ENCODE measurements around the gene LRRC37A. TPM values are rescaled to one million over a fixed set of nuclear protein-coding genes. Genes with fewer than 3 reads are reported as not detected.
"Not testable (repeated sequence)": the region's sequence is repeated elsewhere in the genome, so short reads cannot be mapped to it uniquely, and the experiment has no call there.

Gene LRRC37A
- total and polyA plus RNA-seq, 10 of the 15 experiments (the other 5 are each of a cell fraction or from before 2014, with no cell fraction given), result 0.18 to 4.0 (median 2.4) TPM

DNA sequence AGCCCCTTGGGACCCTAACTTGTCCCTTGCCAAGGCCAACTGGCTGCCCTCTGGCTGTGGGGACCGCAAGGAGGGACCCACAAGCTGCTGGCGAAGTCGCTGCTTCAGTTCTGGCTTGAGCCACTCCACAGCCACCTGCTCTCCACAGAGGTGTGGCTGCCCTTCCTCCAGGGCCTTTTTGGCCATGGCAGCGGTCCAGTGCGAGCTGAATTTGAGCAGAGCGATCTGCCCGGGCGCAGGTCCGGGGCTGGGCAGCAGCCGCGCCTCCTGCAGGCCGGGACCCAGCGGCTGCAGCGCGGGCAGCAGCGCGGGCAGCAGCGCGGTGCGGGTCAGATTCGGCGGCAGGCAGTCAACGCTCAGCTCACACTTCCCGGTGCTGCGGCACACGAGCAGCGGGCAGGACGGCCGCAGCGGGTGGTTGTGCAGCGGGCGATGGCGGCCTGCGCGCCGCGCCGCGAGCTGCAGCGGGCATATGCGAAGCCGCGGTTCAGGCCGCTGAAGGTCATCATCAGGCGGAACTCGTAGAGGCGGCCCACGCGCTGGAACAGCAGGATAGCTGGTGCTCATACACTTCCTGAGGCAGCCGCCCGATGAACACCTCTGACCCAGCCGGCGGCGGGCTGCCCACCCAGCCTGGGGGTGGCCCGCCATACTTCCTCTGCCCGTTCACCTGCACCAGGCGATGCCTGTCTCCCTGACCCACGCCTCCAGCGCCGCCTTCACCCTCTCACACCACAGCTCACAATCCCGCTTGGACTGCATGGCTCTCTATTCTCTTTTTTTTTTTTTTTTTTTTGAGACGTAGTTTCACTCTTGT lies 34.9 kb upstream of the LRRC37A start:
- H3K9ac ChIP-seq (ENCODE audit: control insufficient read depth, insufficient read depth, low read length); BruUV-seq (replicated peaks); H3K4me2 ChIP-seq (ENCODE audit: control insufficient read depth, insufficient read depth); intact Hi-C loops (cut with micrococcal nuclease; ENCODE audit: unreplicated experiment); H3K9me3 ChIP-seq (replicated peaks; ENCODE audit: control insufficient read depth, insufficient read depth, low read length); H3K36me3 ChIP-seq (ENCODE audit: control insufficient read depth in 2 of 2, insufficient read depth in 2 of 2, low read length in 1 of 2); H3K27ac ChIP-seq (ENCODE audit: control insufficient read depth, insufficient read depth); H3K27me3 ChIP-seq (replicated peaks in 1 of 2; ENCODE audit: control insufficient read depth in 2 of 2, insufficient read depth in 2 of 2, low read length in 1 of 2); H3K79me2 ChIP-seq (ENCODE audit: control insufficient read depth, insufficient read depth, low read length); DNase-seq (ENCODE audit: low read depth, low spot score); H3K4me3 ChIP-seq; H4K20me1 ChIP-seq (ENCODE audit: control insufficient read depth, insufficient read depth); H3K4me1 ChIP-seq (ENCODE audit: control insufficient read depth, insufficient read depth, low read length): not testable (repeated sequence)
- ChIA-PET RAD21 (ENCODE audit: unreplicated experiment) (interaction anchor here (0.7 kb wide), 1 partner anchor 674 kb away, joined by 3 read pairs; no protein-coding TSS in a partner anchor), CTCF (interaction anchor here (1.6 kb wide), 1 partner anchor 27 kb away, joined by 5 read pairs; no protein-coding TSS in a partner anchor), POLR2A (interaction anchor here (0.6 to 0.7 kb wide), 2 partner anchors 16 to 58 kb away, joined by 3 to 6 read pairs; no protein-coding TSS in a partner anchor), SMC1A (ENCODE audit: uncharacterized antibody, unreplicated experiment) (interaction anchor here (0.6 to 2.2 kb wide), 2 partner anchors 8 to 12 kb away, joined by 3 to 6 read pairs; no protein-coding TSS in a partner anchor)
- TF ChIP-seq YY1 (IDR thresholded peaks at IDR 0.05; ENCODE audit: low read depth, low read length), result 0 out of 2 replicates have a peak, but pooled peaks have one; percentile 20
- ATAC-seq (peak; percentile 74), FAIRE-seq (peak; percentile 66)
- 8% methylated on average over 50 of the region's 62 CpGs for WGBS (ENCODE audit: insufficient coverage, insufficient replicate concordance, low lambda C conversion rate, missing lambda C conversion rate)
- in situ Hi-C loops (cut with MboI), result loop anchor here (10.0 to 25.0 kb wide), 2 partner anchors 575 to 673 kb away; no protein-coding TSS in a partner anchor
- peak overlapping the region; percentile 45 for H2AFZ ChIP-seq (ENCODE audit: control insufficient read depth, low read depth, low read length)

DNA sequence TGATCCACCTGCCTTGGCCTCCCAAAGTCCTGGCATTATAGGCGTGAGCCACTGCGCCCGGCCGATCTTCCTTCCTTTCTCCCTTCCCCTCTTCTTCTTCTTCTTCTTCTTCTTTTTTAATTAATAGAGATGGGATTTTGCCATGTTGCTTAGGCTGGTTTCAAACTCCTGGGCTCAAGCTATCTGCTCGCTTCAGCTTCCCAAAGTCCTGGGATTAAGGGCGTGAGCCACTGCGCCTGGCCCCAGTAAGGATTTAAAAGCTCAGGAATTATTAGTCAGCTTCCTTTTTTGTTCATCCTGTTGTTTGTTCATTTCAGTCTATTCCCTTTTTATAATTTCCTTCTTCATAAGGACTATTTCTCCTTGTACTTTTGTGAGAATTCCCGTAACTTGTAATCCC lies 32.7 kb upstream of the LRRC37A start:
- in situ Hi-C loops (cut with MboI) (loop anchor here (25.0 kb wide), 1 partner anchor 675 kb away; no protein-coding TSS in a partner anchor), intact Hi-C loops (cut with micrococcal nuclease; ENCODE audit: unreplicated experiment) (no loop called here)
- ATAC-seq, result no peak
- Histone ChIP-seq H3K27me3 (replicated peaks in 1 of 2; ENCODE audit: control insufficient read depth in 2 of 2, insufficient read depth in 2 of 2, low read length in 1 of 2) (no peaks in the 10 kb centered on the region; a peak in 2 of 4 replicates), H3K27ac (ENCODE audit: control insufficient read depth, insufficient read depth) (no peak overlapping the region), H2AFZ (ENCODE audit: control insufficient read depth, low read depth, low read length) (no peak overlapping the region), H3K4me2 (ENCODE audit: control insufficient read depth, insufficient read depth) (no peak overlapping the region), H3K9ac (ENCODE audit: control insufficient read depth, insufficient read depth, low read length) (no peak overlapping the region), H3K79me2 (ENCODE audit: control insufficient read depth, insufficient read depth, low read length) (no peaks in the 10 kb centered on the region), H3K9me3 (replicated peaks; ENCODE audit: control insufficient read depth, insufficient read depth, low read length) (no peaks in the 10 kb centered on the region), H3K4me3 (no peak overlapping the region), H3K36me3 (ENCODE audit: control insufficient read depth in 2 of 2, insufficient read depth in 2 of 2, low read length in 1 of 2) (no peaks in the 10 kb centered on the region), H3K4me1 (ENCODE audit: control insufficient read depth, insufficient read depth, low read length) (peaks cover 9% of the 10 kb centered on the region), H4K20me1 (ENCODE audit: control insufficient read depth, insufficient read depth) (no peaks in the 10 kb centered on the region)
- BruUV-seq (replicated peaks), result no TSS peak
- no peak for FAIRE-seq
- RAD21 ChIA-PET (ENCODE audit: unreplicated experiment), result no interaction called here
- WGBS (ENCODE audit: insufficient coverage, insufficient replicate concordance, low lambda C conversion rate, missing lambda C conversion rate), result 81% methylated on average over 8 of the region's 8 CpGs
- CTCF ChIA-PET, result no interaction called here
- SMC1A ChIA-PET (ENCODE audit: uncharacterized antibody, unreplicated experiment), result interaction anchor here (1.5 to 2.2 kb wide), 2 partner anchors 10 to 53 kb away, joined by 3 to 6 read pairs; no protein-coding TSS in a partner anchor
- POLR2A ChIA-PET, result no interaction called here
- DNase-seq (ENCODE audit: low read depth, low spot score), result no peak
- TF ChIP-seq TBL1XR1 (IDR thresholded peaks at IDR 0.05; ENCODE audit: low read depth, low read length) (no peak), HDAC2 (IDR thresholded peaks at IDR 0.05) (no peak), YY1 (IDR thresholded peaks at IDR 0.05; ENCODE audit: low read depth, low read length) (no peak), BMI1 (IDR thresholded peaks at IDR 0.05; ENCODE audit: borderline replicate concordance) (no peak), ASH2L (IDR thresholded peaks at IDR 0.05; ENCODE audit: borderline replicate concordance, low read depth) (no peak), TCF12 (IDR thresholded peaks at IDR 0.05; ENCODE audit: low read depth, low read length) (no peak), MEF2A (IDR thresholded peaks at IDR 0.05; ENCODE audit: insufficient read depth, low read depth, low read length) (no peak), NR2C2 (IDR thresholded peaks at IDR 0.05; ENCODE audit: borderline replicate concordance, control insufficient read depth, insufficient read length, low read depth) (no peak), RUNX3 (IDR thresholded peaks at IDR 0.05; ENCODE audit: low read length) (no peak)
- TF ChIP-seq, protein P1, sequence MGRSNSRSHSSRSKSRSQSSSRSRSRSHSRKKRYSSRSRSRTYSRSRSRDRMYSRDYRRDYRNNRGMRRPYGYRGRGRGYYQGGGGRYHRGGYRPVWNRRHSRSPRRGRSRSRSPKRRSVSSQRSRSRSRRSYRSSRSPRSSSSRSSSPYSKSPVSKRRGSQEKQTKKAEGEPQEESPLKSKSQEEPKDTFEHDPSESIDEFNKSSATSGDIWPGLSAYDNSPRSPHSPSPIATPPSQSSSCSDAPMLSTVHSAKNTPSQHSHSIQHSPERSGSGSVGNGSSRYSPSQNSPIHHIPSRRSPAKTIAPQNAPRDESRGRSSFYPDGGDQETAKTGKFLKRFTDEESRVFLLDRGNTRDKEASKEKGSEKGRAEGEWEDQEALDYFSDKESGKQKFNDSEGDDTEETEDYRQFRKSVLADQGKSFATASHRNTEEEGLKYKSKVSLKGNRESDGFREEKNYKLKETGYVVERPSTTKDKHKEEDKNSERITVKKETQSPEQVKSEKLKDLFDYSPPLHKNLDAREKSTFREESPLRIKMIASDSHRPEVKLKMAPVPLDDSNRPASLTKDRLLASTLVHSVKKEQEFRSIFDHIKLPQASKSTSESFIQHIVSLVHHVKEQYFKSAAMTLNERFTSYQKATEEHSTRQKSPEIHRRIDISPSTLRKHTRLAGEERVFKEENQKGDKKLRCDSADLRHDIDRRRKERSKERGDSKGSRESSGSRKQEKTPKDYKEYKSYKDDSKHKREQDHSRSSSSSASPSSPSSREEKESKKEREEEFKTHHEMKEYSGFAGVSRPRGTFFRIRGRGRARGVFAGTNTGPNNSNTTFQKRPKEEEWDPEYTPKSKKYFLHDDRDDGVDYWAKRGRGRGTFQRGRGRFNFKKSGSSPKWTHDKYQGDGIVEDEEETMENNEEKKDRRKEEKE (IDR thresholded peaks at IDR 0.05), result no peak
- TF ChIP-seq, protein P2, sequence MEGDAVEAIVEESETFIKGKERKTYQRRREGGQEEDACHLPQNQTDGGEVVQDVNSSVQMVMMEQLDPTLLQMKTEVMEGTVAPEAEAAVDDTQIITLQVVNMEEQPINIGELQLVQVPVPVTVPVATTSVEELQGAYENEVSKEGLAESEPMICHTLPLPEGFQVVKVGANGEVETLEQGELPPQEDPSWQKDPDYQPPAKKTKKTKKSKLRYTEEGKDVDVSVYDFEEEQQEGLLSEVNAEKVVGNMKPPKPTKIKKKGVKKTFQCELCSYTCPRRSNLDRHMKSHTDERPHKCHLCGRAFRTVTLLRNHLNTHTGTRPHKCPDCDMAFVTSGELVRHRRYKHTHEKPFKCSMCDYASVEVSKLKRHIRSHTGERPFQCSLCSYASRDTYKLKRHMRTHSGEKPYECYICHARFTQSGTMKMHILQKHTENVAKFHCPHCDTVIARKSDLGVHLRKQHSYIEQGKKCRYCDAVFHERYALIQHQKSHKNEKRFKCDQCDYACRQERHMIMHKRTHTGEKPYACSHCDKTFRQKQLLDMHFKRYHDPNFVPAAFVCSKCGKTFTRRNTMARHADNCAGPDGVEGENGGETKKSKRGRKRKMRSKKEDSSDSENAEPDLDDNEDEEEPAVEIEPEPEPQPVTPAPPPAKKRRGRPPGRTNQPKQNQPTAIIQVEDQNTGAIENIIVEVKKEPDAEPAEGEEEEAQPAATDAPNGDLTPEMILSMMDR (IDR thresholded peaks at IDR 0.05 in 2 of 3, conservative IDR thresholded peaks at IDR 0.05 in 1 of 3; ENCODE audit: control insufficient read depth in 2 of 3, extremely low read depth in 1 of 3, insufficient read depth in 1 of 3, low read depth in 3 of 3, low read length in 3 of 3), result no peak

All from GM12878 (cell line).